AG09319 (cell line): ENCODE results near the gene ATE1.

Experiments used
- DNase-seq: peaks from one replicate; pipeline ENCODE4 v3.0.0-alpha.2; 2010; ENCODE audit warnings: low read depth; ENCODE audit errors: extremely low read depth
- CTCF ChIP-seq: IDR thresholded peaks from 2 replicates; pipeline ENCODE4 v1.5.1; 2011; ENCODE audit warnings: low read depth, mild to moderate bottlenecking, inconsistent platforms, low read length, moderate library complexity

ATE1 gene

GRCh38 chr10:121862649-121863048 lies 65.2 kb downstream of the ATE1 start:
- TF ChIP-seq CTCF = no peak
- DNase-seq = no peak

GRCh38 chr10:121862042-121862441 lies 65.8 kb downstream of the ATE1 start:
- no peak for DNase-seq
- no peak for TF ChIP-seq CTCF

GRCh38 chr10:121860810-121861209 lies 67.0 kb downstream of the ATE1 start:
- no peak for DNase-seq

GRCh38 chr10:121854809-121855445 lies 72.9 kb downstream of the ATE1 start:
- no peak for TF ChIP-seq CTCF
- no peak for DNase-seq

More at GRCh38 chr10:121860810-121861209, 67.0 kb downstream of the ATE1 start:
- TF ChIP-seq CTCF = no peak

GRCh38 chr10:121853950-121854349 lies 73.9 kb downstream of the ATE1 start:
- TF ChIP-seq CTCF = no peak
- DNase-seq = no peak

GRCh38 chr10:121851786-121852185 lies 76.0 kb downstream of the ATE1 start:
- TF ChIP-seq CTCF = no peak
- no peak for DNase-seq

GRCh38 chr10:121848082-121848481 lies 79.7 kb downstream of the ATE1 start:
- no peak for TF ChIP-seq CTCF
- DNase-seq = no peak
